Cardiac fibroblast (primary cell): ENCODE results near the gene GDPD3.
A peak's percentile ranks its signal among the peaks of the same experiment; 100 is the strongest.

Source experiments
- DNase-seq, 2 donors: peaks; one replicate each; pipeline versions ENCODE4 v3.0.0 to v3.0.0-alpha.2; 2010; ENCODE audit warnings: low read depth in 2 of 2
- H3K4me3 ChIP-seq, 2 donors: replicated peaks in 1 of 2; 1 replicate in 1 of 2; 2 replicates in 1 of 2; pipeline ENCODE4 v1.5.1; 2011; ENCODE audit warnings: low read depth in 2 of 2, low read length in 2 of 2, mild to moderate bottlenecking in 2 of 2, moderate library complexity in 1 of 2
- TF ChIP-seq, protein P1 (sequence below): IDR thresholded peaks from one replicate; pipeline ENCODE4 v1.5.1; 2011; ENCODE audit warnings: low read depth, mild to moderate bottlenecking, low read length, inconsistent platforms

The GDPD3 gene

GRCh38 chr16:30110661-30111060, 2.7 kb downstream of the GDPD3 start:
- TF ChIP-seq, protein P1, sequence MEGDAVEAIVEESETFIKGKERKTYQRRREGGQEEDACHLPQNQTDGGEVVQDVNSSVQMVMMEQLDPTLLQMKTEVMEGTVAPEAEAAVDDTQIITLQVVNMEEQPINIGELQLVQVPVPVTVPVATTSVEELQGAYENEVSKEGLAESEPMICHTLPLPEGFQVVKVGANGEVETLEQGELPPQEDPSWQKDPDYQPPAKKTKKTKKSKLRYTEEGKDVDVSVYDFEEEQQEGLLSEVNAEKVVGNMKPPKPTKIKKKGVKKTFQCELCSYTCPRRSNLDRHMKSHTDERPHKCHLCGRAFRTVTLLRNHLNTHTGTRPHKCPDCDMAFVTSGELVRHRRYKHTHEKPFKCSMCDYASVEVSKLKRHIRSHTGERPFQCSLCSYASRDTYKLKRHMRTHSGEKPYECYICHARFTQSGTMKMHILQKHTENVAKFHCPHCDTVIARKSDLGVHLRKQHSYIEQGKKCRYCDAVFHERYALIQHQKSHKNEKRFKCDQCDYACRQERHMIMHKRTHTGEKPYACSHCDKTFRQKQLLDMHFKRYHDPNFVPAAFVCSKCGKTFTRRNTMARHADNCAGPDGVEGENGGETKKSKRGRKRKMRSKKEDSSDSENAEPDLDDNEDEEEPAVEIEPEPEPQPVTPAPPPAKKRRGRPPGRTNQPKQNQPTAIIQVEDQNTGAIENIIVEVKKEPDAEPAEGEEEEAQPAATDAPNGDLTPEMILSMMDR, result no peak
- H3K4me3 ChIP-seq, result no peak overlapping the region
- DNase-seq, result no peak

DNA sequence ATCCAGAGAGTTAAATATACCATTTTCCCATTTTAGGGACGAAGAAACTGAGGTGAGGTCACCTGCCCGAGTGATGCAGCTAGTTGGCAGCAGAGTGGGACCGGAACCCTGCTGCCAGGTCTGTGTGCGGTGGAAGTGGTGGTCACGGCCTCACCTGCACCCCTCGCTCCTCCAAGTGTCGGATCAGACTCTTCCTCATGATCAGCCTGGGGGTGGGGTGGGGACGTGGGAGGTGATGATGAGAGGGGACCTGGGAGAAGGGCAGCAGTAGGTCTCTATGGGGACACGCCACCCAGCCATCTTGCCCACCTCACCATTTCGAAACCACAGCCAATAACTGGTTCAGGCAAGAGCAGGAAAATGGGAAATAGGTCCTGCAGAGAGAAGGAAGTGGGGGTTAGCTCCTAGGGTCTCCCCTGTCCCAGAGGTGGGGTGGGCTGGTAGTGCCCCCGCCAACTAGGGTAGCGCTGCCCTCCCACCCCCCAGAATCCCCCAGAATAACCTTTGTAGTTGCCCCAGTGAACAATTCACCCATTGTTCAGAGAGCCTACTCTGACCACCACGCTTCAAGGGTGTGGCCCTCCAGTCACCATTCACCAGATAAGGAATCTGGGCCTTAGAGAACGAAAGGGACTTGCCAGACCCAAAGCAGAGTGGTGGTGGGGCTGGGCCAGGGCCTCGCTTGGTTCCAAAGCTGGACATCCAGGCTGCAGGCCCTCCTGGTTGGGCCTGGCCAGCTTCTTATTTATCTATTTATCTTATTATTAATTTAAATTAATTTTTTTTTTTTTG, 5.1 kb downstream of the GDPD3 start:
- no peak for DNase-seq
- TF ChIP-seq, protein P1, result no peak
- no peak overlapping the region for H3K4me3 ChIP-seq

DNA sequence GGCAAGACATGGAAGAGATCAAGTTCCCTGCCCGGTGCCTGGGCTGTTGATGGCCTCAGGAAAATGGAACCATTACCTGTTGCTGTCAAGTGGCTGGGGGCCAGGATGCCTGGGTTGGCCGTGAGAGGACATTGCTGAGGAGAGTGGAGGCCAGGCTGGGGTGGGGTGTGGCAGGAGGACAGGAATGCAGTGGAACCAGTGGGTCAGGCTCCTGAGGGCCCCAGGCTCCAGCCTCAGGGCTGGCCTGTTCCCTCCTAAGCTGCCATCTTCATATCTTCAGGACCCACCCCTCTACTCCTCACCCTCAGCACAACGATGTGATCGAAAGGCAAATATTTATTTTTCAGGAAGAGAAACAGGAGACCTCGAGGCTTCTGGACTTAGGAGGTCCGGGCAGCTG, 8.8 kb downstream of the GDPD3 start:
- TF ChIP-seq, protein P1, result no peak
- no peak for DNase-seq
- H3K4me3 ChIP-seq, result no peak overlapping the region

DNA sequence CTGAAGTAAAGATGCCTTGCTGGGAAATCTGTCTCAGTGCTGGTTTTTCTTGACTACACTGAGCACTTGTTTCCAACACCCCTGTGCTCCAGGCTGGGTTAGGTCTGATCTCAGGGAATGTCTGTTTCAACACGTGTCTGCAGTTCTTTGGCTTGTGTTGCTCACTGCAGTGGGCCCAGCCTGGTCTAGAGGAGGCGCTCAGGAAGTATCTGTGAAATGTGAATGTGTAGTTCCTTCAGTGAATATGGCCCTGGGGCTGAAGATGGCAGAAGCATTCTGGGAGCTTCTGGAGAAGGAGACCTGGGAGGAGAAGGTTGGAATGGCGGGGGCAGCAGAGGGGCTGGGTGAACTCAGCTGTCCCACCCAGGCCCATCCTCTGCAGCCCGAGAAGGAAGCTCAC, 9.2 kb downstream of the GDPD3 start:
- no peak for DNase-seq
- H3K4me3 ChIP-seq, result no peak overlapping the region
- TF ChIP-seq, protein P1, result no peak

DNA sequence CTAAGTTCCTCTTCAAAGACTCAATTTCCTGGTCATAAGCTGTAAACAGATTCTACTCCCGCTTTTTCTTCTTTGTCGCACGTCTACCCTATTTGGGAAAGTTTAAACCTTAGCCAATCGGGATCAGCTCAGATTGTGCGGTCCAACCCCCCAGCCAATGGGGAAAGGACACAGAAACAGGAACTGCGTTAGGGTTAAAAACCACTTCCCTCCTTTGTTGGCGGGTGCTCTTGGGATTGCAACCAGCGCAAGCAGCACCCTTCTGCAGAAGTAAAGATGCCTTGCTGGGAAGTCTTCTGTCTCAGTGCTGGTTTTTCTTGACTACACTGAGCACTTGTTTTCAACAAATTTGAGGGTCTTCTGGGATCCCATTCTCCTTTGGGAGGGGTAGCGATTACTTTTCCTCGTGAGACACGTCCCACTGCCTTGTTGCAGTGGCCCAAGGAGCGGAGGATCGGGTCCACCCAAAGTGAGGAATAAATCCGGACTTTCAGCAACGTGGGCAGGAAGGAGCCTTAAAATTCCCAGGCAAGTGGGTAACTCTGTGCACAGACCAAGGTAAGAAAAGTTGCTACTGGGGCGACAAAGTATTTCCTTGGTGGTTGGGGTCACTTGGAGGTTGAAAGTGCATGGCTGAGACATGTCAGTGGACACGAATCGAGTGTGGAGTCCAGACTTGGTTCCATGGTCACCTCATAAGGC, 16.3 kb downstream of the GDPD3 start:
- DNase-seq, result no peak
- TF ChIP-seq, protein P1, result no peak
- no peak overlapping the region for H3K4me3 ChIP-seq

GRCh38 chr16:30096105-30096861, 17.1 kb downstream of the GDPD3 start, which contains the start of gene YPEL3:
Gene YPEL3 (minus strand): TSS chr16:30096213. CDS start chr16:30095482, 731 bp downstream.
- DNase-seq, result peak; percentile 85 to 95
- H3K4me3 ChIP-seq, result peak within 1 kb of the TSS; percentile 73 to 86
- TF ChIP-seq, protein P1, result no peak
